MCF 10A (cell line): ENCODE measurements around the gene RRAS. TPM values are rescaled to one million over a fixed set of nuclear protein-coding genes. Genes with fewer than 3 reads are reported as not detected.

ENCODE experiments used
- BruUV-seq: library from RNA; stranded (reverse); fragments of 400-500 nt; replicated peaks from 2 replicates; lab custom pipeline; 2021; lab: Mats Ljungman, UMichigan
- CTCF ChIA-PET: fragments of 300-600 bp; sonication (Branson Sonifier 250); formaldehyde crosslinking; extraction: SDS; loops from one replicate; lab custom pipeline; 2021; ENCODE audit warnings: antibody characterized with exemption, inconsistent platforms; lab: Yijun Ruan, JAX
- POLR2A ChIA-PET: fragments of 300-600, 350-650 bp; sonication (Branson Sonifier 250); formaldehyde crosslinking; extraction: SDS; loops from one replicate; lab custom pipeline; 2020; ENCODE audit warnings: antibody characterized with exemption, inconsistent platforms; lab: Yijun Ruan, JAX
- DNase-seq: peaks from one replicate; pipeline ENCODE4 v3.0.0-alpha.2; 2018; ENCODE audit not compliant: unreplicated experiment
- H3K27ac Mint-ChIP-seq: one replicate; pipeline ENCODE4 v1.8.0; 2022; ENCODE audit warnings: mild to moderate bottlenecking, low read depth, mixed read lengths; ENCODE audit not compliant: unreplicated experiment
- H3K27me3 Mint-ChIP-seq: one replicate; pipeline ENCODE4 v1.8.0; 2022; ENCODE audit warnings: mixed read lengths; ENCODE audit not compliant: insufficient read depth, unreplicated experiment
- H3K36me3 Mint-ChIP-seq: one replicate; pipeline ENCODE4 v1.8.0; 2022; ENCODE audit warnings: mild to moderate bottlenecking, moderate library complexity, mixed read lengths; ENCODE audit not compliant: insufficient read depth, unreplicated experiment
- H3K4me1 Mint-ChIP-seq: one replicate; pipeline ENCODE4 v1.8.0; 2022; ENCODE audit warnings: mixed read lengths; ENCODE audit not compliant: insufficient read depth, unreplicated experiment
- H3K4me3 Mint-ChIP-seq: one replicate; pipeline ENCODE4 v1.8.0; 2022; ENCODE audit warnings: mild to moderate bottlenecking, moderate library complexity, mixed read lengths; ENCODE audit not compliant: unreplicated experiment
- H3K9me3 Mint-ChIP-seq: one replicate; pipeline ENCODE4 v1.8.0; 2022; ENCODE audit warnings: mixed read lengths; ENCODE audit not compliant: unreplicated experiment
- intact Hi-C: fragments of 100-400 bp; cut with micrococcal nuclease; formaldehyde crosslinking; loops from 2 replicates; pipeline ENCODE4 v1.14.1; 2022
- total RNA-seq: library from RNA; stranded (reverse); gene quantifications from 2 replicates; pipeline ENCODE4 v1.2.3, GENCODE V29; 2022
- TF ChIP-seq, protein P1 (sequence below): fragments of 200-600 bp; IDR thresholded peaks from one replicate; pipeline ENCODE4 v1.8.0; 2022; ENCODE audit warnings: antibody characterized with exemption, mild to moderate bottlenecking; ENCODE audit not compliant: unreplicated experiment

Gene RRAS
- total RNA-seq, 1 experiment from 2014 or later, result 37.6 TPM

DNA sequence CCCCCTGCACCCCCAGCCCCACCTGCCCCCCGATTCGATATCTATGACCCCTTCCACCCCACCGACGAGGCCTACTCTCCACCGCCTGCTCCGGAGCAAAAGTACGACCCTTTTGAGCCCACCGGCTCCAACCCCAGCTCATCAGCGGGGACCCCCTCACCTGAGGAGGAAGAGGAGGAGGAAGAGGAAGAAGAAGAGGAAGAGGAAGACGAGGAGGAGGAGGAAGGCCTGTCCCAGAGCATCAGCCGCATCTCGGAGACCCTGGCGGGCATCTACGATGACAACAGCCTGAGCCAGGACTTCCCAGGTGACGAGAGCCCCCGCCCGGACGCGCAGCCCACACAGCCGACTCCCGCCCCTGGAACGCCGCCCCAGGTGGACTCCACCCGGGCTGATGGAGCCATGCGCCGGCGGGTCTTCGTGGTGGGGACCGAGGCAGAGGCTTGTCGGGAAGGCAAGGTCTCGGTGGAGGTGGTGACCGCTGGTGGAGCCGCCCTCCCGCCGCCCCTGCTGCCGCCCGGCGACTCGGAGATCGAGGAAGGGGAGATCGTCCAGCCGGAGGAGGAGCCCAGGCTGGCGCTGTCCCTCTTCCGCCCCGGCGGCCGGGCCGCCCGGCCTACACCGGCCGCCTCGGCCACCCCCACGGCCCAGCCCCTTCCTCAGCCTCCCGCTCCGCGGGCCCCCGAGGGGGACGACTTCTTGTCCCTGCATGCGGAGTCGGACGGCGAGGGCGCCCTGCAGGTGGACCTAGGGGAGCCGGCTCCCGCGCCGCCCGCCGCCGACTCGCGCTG lies 11.3 kb upstream of the RRAS start:
- peaks cover 78% of the 10 kb centered on the region for H3K36me3 Mint-ChIP-seq
- intact Hi-C loops, result no loop called here
- H3K9me3 Mint-ChIP-seq, result no peaks in the 10 kb centered on the region
- ChIA-PET CTCF (interaction anchor here (0.6 kb wide), 1 partner anchor 164 kb away, joined by 4 read pairs; no protein-coding TSS in a partner anchor), POLR2A (interaction anchor here (0.7 kb wide), 1 partner anchor 11 kb away, joined by 3 read pairs; no protein-coding TSS in a partner anchor)
- no peaks in the 10 kb centered on the region for H3K4me1 Mint-ChIP-seq
- H3K4me3 Mint-ChIP-seq, result no peak overlapping the region
- no peak for DNase-seq
- TF ChIP-seq, protein P1, sequence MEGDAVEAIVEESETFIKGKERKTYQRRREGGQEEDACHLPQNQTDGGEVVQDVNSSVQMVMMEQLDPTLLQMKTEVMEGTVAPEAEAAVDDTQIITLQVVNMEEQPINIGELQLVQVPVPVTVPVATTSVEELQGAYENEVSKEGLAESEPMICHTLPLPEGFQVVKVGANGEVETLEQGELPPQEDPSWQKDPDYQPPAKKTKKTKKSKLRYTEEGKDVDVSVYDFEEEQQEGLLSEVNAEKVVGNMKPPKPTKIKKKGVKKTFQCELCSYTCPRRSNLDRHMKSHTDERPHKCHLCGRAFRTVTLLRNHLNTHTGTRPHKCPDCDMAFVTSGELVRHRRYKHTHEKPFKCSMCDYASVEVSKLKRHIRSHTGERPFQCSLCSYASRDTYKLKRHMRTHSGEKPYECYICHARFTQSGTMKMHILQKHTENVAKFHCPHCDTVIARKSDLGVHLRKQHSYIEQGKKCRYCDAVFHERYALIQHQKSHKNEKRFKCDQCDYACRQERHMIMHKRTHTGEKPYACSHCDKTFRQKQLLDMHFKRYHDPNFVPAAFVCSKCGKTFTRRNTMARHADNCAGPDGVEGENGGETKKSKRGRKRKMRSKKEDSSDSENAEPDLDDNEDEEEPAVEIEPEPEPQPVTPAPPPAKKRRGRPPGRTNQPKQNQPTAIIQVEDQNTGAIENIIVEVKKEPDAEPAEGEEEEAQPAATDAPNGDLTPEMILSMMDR, result no peak
- no peaks in the 10 kb centered on the region for H3K27me3 Mint-ChIP-seq
- no TSS peak for BruUV-seq
- H3K27ac Mint-ChIP-seq, result no peak overlapping the region

DNA sequence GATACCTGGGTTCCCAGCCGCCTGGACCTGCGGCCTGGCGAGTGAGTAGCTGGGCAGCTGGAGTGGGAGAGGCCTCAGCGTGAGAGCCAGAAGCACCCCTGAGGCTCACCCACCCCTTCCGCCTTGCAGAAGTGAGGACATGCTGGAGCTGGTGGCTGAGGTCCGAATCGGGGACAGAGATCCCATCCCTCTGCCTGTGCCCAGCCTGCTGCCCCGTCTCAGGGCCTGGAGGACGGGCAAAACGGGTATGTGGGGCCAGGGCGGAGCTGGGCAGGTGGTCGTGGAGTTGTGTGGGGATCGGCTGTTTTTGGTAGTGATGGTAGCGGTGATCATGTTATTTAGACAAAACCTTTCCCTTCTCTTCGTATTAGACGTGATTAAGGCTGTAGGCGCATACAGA lies 6.6 kb upstream of the RRAS start:
- no peak overlapping the region for H3K27ac Mint-ChIP-seq
- H3K4me3 Mint-ChIP-seq, result no peak overlapping the region
- TF ChIP-seq, protein P1, result no peak
- intact Hi-C loops, result no loop called here
- no peaks in the 10 kb centered on the region for H3K27me3 Mint-ChIP-seq
- DNase-seq, result no peak
- H3K4me1 Mint-ChIP-seq, result peaks cover 20% of the 10 kb centered on the region
- ChIA-PET CTCF (interaction anchor here (1.1 kb wide), 1 partner anchor 25 kb away, joined by 3 read pairs; no protein-coding TSS in a partner anchor), POLR2A (no interaction called here)
- no peaks in the 10 kb centered on the region for H3K9me3 Mint-ChIP-seq
- H3K36me3 Mint-ChIP-seq, result peaks cover 46% of the 10 kb centered on the region
- BruUV-seq, result no TSS peak

DNA sequence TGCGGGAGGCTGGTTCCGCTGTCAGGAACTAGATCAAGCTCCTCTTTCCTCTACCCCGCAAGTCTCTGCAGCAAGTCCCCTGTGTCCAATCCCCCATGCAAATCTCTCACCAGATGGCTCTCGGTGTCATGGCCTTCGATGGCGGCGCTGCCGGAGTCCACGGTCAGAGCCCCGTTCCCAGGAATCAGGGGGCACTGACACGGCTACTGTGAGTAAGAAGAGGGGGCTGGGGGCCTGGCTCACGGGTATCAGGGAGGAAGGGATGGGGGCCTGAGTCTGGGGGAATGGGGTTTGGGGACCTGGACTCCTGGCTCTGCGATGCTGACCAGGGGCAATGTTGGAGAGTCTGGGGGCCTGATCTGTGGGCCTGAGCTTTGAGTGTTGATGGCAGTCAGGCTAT lies 6.1 kb upstream of the RRAS start:
- intact Hi-C loops, result no loop called here
- no peaks in the 10 kb centered on the region for H3K9me3 Mint-ChIP-seq
- no peak overlapping the region for H3K27ac Mint-ChIP-seq
- ChIA-PET POLR2A (no interaction called here), CTCF (interaction anchor here (0.5 to 1.5 kb wide), 6 partner anchors 14 to 137 kb away, joined by 3 to 5 read pairs (median 3); no protein-coding TSS in a partner anchor)
- H3K4me1 Mint-ChIP-seq, result peaks cover 20% of the 10 kb centered on the region
- no TSS peak for BruUV-seq
- no peak for DNase-seq
- H3K27me3 Mint-ChIP-seq, result no peaks in the 10 kb centered on the region
- peaks cover 49% of the 10 kb centered on the region for H3K36me3 Mint-ChIP-seq
- H3K4me3 Mint-ChIP-seq, result no peak overlapping the region
- TF ChIP-seq, protein P1, result no peak

DNA sequence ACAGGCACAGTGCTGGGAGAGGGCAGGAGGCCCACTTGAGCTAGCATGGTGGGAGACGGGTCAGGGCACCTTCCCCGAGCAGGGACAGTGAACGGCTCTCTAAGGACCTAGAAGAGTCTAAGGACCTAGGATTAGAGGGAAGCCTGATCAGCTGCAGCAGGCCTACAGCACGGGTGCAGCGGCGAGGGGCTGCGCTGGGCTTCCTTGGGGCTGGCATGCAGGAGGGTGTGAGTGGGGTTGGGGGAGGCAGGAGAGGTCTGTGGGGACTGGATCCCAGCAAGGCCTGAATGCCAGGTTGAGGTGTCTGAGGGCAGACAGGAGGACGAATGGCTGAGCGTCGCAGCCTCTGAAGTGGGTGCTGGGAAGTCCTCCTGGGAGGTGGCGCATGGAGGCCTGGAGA lies 5.6 kb upstream of the RRAS start:
- H3K27ac Mint-ChIP-seq, result no peak overlapping the region

More for the DNA sequence above, 5.6 kb upstream of the RRAS start:
- ChIA-PET CTCF (interaction anchor here (0.5 to 1.5 kb wide), 7 partner anchors 14 to 137 kb away, joined by 3 to 5 read pairs (median 3); no protein-coding TSS in a partner anchor), POLR2A (no interaction called here)
- H3K9me3 Mint-ChIP-seq, result no peaks in the 10 kb centered on the region
- H3K27me3 Mint-ChIP-seq, result no peaks in the 10 kb centered on the region
- BruUV-seq, result no TSS peak
- TF ChIP-seq, protein P1, result no peak
- H3K4me3 Mint-ChIP-seq, result no peak overlapping the region
- no peak for DNase-seq
- intact Hi-C loops, result no loop called here
- H3K36me3 Mint-ChIP-seq, result peaks cover 49% of the 10 kb centered on the region
- peaks cover 20% of the 10 kb centered on the region for H3K4me1 Mint-ChIP-seq
